ENCODE results near the gene SEL1L.

GRCh38 chr14:81567302-81567701 is 33.6 kb upstream of the SEL1L start:
- TF ChIP-seq CTCF (IDR thresholded peaks at IDR 0.05 in 2 of 3, conservative IDR thresholded peaks at IDR 0.05 in 1 of 3; ENCODE audit: borderline replicate concordance in 1 of 3, insufficient read depth in 1 of 3, low read depth in 2 of 3, low read length in 2 of 3), result no peak
- no peak for TF ChIP-seq FOSL1 (IDR thresholded peaks at IDR 0.05; ENCODE audit: low read depth)
- TF ChIP-seq POLR2A (IDR thresholded peaks at IDR 0.05; ENCODE audit: borderline replicate concordance, extremely low read depth, insufficient read depth, insufficient read length), result no peak
- TF ChIP-seq EZH2phosphoT487 (IDR thresholded peaks at IDR 0.05; ENCODE audit: borderline replicate concordance), result no peak
